PC-9 (cell line): Measurements from ENCODE around the gene BTG2. TPM values are rescaled to one million over a fixed set of nuclear protein-coding genes. Genes with fewer than 3 reads are reported as not detected.

Source experiments
- BruUV-seq: library from RNA; stranded (reverse); fragments of 400-500 nt; replicated peaks from 2 replicates; lab custom pipeline; 2021; lab: Mats Ljungman, UMichigan
- CTCF ChIA-PET: fragments of 300-600 bp; sonication (Branson Sonifier 250); formaldehyde crosslinking; loops from one replicate; lab custom pipeline; 2022; ENCODE audit warnings: antibody characterized with exemption; lab: Charles Lee
- POLR2A ChIA-PET: fragments of 300-600 bp; sonication (Branson Sonifier 250); formaldehyde crosslinking; loops from one replicate; lab custom pipeline; 2022; ENCODE audit warnings: antibody characterized with exemption; ENCODE audit not compliant: unreplicated experiment; lab: Charles Lee
- DNase-seq, 2 experiments: peaks; one replicate each; pipeline versions ENCODE4 v3.0.0 to v3.0.0-alpha.2; 2015 to 2022; ENCODE audit warnings: mixed read lengths in 1 of 2
- H2AFZ ChIP-seq: fragments of 200-600 bp; sonication (generic); 2 replicates; pipeline ENCODE4 v1.8.1; 2017; ENCODE audit warnings: antibody characterized with exemption
- H3F3A ChIP-seq: fragments of 200-600 bp; sonication (generic); 2 replicates; pipeline ENCODE4 v1.8.1; 2017; ENCODE audit warnings: antibody characterized with exemption, mild to moderate bottlenecking, low read depth; ENCODE audit not compliant: insufficient read depth
- H3K27ac ChIP-seq: fragments of 200-600 bp; sonication (generic); 2 replicates; pipeline ENCODE4 v1.6.1; 2016; ENCODE audit warnings: mixed run types
- H3K27me3 ChIP-seq: fragments of 200-600 bp; sonication (generic); 2 replicates; pipeline ENCODE4 v1.6.1; 2016; ENCODE audit warnings: low read depth, mixed run types; ENCODE audit not compliant: insufficient read depth
- H3K36me3 ChIP-seq: fragments of 200-600 bp; sonication (generic); 2 replicates; pipeline ENCODE4 v1.6.1; 2016; ENCODE audit warnings: low read depth, mixed run types
- H3K4me1 ChIP-seq: fragments of 200-600 bp; sonication (generic); replicated peaks from 2 replicates; pipeline ENCODE4 v1.6.1; 2016; ENCODE audit warnings: mixed run types; ENCODE audit not compliant: insufficient read depth
- H3K4me2 ChIP-seq: fragments of 200-600 bp; sonication (generic); 2 replicates; pipeline ENCODE4 v1.6.1; 2017; ENCODE audit warnings: mixed run types
- H3K4me3 ChIP-seq: fragments of 200-600 bp; sonication (generic); 2 replicates; pipeline ENCODE4 v1.6.1; 2016; ENCODE audit warnings: mixed run types
- H3K79me2 ChIP-seq: fragments of 200-600 bp; sonication (generic); 2 replicates; pipeline ENCODE4 v1.6.1; 2017; ENCODE audit warnings: low read depth, mixed run types
- H3K9me2 ChIP-seq: fragments of 200-600 bp; sonication (generic); 2 replicates; pipeline ENCODE4 v1.8.1; 2017; ENCODE audit warnings: mild to moderate bottlenecking; ENCODE audit not compliant: insufficient read depth
- H3K9me3 ChIP-seq: fragments of 200-600 bp; sonication (generic); 2 replicates; pipeline ENCODE4 v1.8.1; 2016; ENCODE audit warnings: low read depth; ENCODE audit not compliant: insufficient read depth
- H4K20me1 ChIP-seq: fragments of 200-600 bp; sonication (generic); 2 replicates; pipeline ENCODE4 v1.8.1; 2017; ENCODE audit not compliant: insufficient read depth
- CTCF ChIP-seq: fragments of 200-600 bp; sonication (generic); conservative IDR thresholded peaks from 2 replicates; pipeline ENCODE4 v1.6.1; 2017; ENCODE audit warnings: mixed run types, antibody characterized with exemption, mild to moderate bottlenecking, moderate library complexity
- EZH2 ChIP-seq: fragments of 200-600 bp; sonication (generic); IDR thresholded peaks from 2 replicates; pipeline ENCODE4 v1.8.0; 2017; ENCODE audit warnings: antibody characterized with exemption, low read depth
- intact Hi-C: fragments of 100-400 bp; cut with micrococcal nuclease; formaldehyde crosslinking; loops from one replicate; pipeline ENCODE4 v1.10.0; 2022; ENCODE audit not compliant: unreplicated experiment
- total RNA-seq: library from RNA; stranded (reverse); gene quantifications from 2 replicates; pipeline ENCODE4 v1.2.3, GENCODE V29; 2021

Gene BTG2
- total RNA-seq, 1 experiment from 2014 or later = 11.1 TPM

- Histone ChIP-seq H3K4me2 (no peak overlapping the region), H3K4me3 (no peak overlapping the region), H3K27ac (no peak overlapping the region), H2AFZ (no peak overlapping the region), H3K36me3 (no peaks in the 10 kb centered on the region), H3F3A (no peaks in the 10 kb centered on the region), H3K79me2 (no peaks in the 10 kb centered on the region), H3K9me2 (no peaks in the 10 kb centered on the region), H3K4me1 (no peaks in the 10 kb centered on the region), H3K9me3 (no peaks in the 10 kb centered on the region), H4K20me1 (no peaks in the 10 kb centered on the region), H3K27me3 (no peaks in the 10 kb centered on the region)
- ChIA-PET CTCF (interaction anchor here (0.6 to 1.2 kb wide), 5 partner anchors 60 to 506 kb away, joined by 3 to 8 read pairs (median 4); no protein-coding TSS in a partner anchor), POLR2A (interaction anchor here (0.6 kb wide), 1 partner anchor 11 kb away, joined by 3 read pairs; no protein-coding TSS in a partner anchor)
- TF ChIP-seq EZH2 (no peak), CTCF (no peak)
- intact Hi-C loops = loop anchor here (5.0 kb wide), 2 partner anchors 228 to 428 kb away; no protein-coding TSS in a partner anchor
- BruUV-seq = no TSS peak
- DNase-seq = no peak
These were observed 30.5 kb upstream of the BTG2 start for GRCh38 chr1:203274603-203275381.

- no peaks in the 10 kb centered on the region; the same call in 1 of the 2 replicates for H3K9me2 ChIP-seq
- H2AFZ ChIP-seq = no peak overlapping the region
- H3K27me3 ChIP-seq = no peaks in the 10 kb centered on the region
- no peak overlapping the region for H3K27ac ChIP-seq
- BruUV-seq = no TSS peak
- no peaks in the 10 kb centered on the region for H4K20me1 ChIP-seq
- no peaks in the 10 kb centered on the region for H3K4me1 ChIP-seq
- no peaks in the 10 kb centered on the region for H3K79me2 ChIP-seq
- no peak overlapping the region for H3K4me2 ChIP-seq
- H3F3A ChIP-seq = no peaks in the 10 kb centered on the region
- intact Hi-C loops = no loop called here
- POLR2A ChIA-PET = interaction anchor here (0.6 kb wide), 2 partner anchors 10 to 243 kb away, joined by 3 read pairs; no protein-coding TSS in a partner anchor
- no peak for DNase-seq
- H3K9me3 ChIP-seq = no peaks in the 10 kb centered on the region
- CTCF ChIA-PET = interaction anchor here (0.7 to 0.8 kb wide), 2 partner anchors 60 to 66 kb away, joined by 4 to 8 read pairs; no protein-coding TSS in a partner anchor
- no peak overlapping the region for H3K4me3 ChIP-seq
- H3K36me3 ChIP-seq = no peaks in the 10 kb centered on the region
- no peak for TF ChIP-seq EZH2
These were observed 29.6 kb upstream of the BTG2 start for GRCh38 chr1:203275656-203276272.

GRCh38 chr1:203276408-203276807 lies 28.9 kb upstream of the BTG2 start:
- no peak for TF ChIP-seq CTCF
- TF ChIP-seq EZH2 = no peak
- H3K9me2 ChIP-seq = no peaks in the 10 kb centered on the region; the same call in 1 of the 2 replicates
- no peaks in the 10 kb centered on the region for H3K4me1 ChIP-seq
- BruUV-seq = no TSS peak
- no peak overlapping the region for H2AFZ ChIP-seq
- no peak overlapping the region for H3K4me2 ChIP-seq
- intact Hi-C loops = no loop called here
- ChIA-PET POLR2A (no interaction called here), CTCF (no interaction called here)
- H3F3A ChIP-seq = no peaks in the 10 kb centered on the region
- no peaks in the 10 kb centered on the region for H3K36me3 ChIP-seq
- H3K27ac ChIP-seq = no peak overlapping the region
- DNase-seq = no peak
- H3K79me2 ChIP-seq = no peaks in the 10 kb centered on the region
- H3K4me3 ChIP-seq = no peak overlapping the region
- H3K27me3 ChIP-seq = no peaks in the 10 kb centered on the region
- no peaks in the 10 kb centered on the region for H3K9me3 ChIP-seq
- no peaks in the 10 kb centered on the region for H4K20me1 ChIP-seq
